ENCODE data around the gene NUPR1. TPM values are rescaled to one million over a fixed set of nuclear protein-coding genes. Genes with fewer than 3 reads are reported as not detected.
"Not testable (repeated sequence)": the region's sequence is repeated elsewhere in the genome, so short reads cannot be mapped to it uniquely, and the experiment has no call there.

Gene NUPR1
- total RNA-seq, 1 experiment from 2014 or later, result 1.1 TPM

DNA sequence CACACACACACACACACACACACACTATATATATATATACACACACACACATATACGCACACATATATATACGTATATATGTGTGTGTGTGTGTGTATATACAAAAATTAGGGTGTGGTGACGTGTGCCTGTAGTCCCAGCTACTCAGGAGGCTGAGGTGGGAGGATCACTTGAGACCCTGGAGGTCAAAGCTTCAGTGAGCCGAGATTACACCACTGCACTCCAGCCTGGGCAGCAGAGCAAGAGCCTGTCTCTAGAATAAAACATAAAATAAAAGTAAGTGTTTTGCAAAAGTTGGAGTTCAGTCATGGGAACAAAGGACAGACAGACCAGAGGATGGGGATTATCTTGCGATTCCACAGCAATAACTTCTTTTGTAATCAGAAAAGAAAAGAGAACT is 10.8 kb downstream of the NUPR1 start:
- DNase-seq (ENCODE audit: extremely low read depth, low read depth), result no peak

- DNase-seq (ENCODE audit: extremely low read depth, low read depth), result not testable (repeated sequence)
Measured at GRCh38 chr16:28527100-28527785, 11.5 kb downstream of the NUPR1 start.

- DNase-seq (ENCODE audit: extremely low read depth, low read depth), result no peak
Measured at GRCh38 chr16:28526201-28527099, 12.3 kb downstream of the NUPR1 start.

GRCh38 chr16:28524681-28525171 is 14.0 kb downstream of the NUPR1 start:
- no peak for DNase-seq (ENCODE audit: extremely low read depth, low read depth)

- DNase-seq (ENCODE audit: extremely low read depth, low read depth), result no peak
Measured at GRCh38 chr16:28522792-28523191, 16.0 kb downstream of the NUPR1 start.

- DNase-seq (ENCODE audit: extremely low read depth, low read depth), result no peak
Measured at GRCh38 chr16:28521436-28521835, 17.3 kb downstream of the NUPR1 start.

GRCh38 chr16:28520672-28521071 is 18.1 kb downstream of the NUPR1 start:
- no peak for DNase-seq (ENCODE audit: extremely low read depth, low read depth)

GRCh38 chr16:28514246-28514645 is 24.5 kb downstream of the NUPR1 start:
- no peak for DNase-seq (ENCODE audit: extremely low read depth, low read depth)

GRCh38 chr16:28513484-28514181 is 25.1 kb downstream of the NUPR1 start:
- no peak for DNase-seq (ENCODE audit: extremely low read depth, low read depth)

DNA sequence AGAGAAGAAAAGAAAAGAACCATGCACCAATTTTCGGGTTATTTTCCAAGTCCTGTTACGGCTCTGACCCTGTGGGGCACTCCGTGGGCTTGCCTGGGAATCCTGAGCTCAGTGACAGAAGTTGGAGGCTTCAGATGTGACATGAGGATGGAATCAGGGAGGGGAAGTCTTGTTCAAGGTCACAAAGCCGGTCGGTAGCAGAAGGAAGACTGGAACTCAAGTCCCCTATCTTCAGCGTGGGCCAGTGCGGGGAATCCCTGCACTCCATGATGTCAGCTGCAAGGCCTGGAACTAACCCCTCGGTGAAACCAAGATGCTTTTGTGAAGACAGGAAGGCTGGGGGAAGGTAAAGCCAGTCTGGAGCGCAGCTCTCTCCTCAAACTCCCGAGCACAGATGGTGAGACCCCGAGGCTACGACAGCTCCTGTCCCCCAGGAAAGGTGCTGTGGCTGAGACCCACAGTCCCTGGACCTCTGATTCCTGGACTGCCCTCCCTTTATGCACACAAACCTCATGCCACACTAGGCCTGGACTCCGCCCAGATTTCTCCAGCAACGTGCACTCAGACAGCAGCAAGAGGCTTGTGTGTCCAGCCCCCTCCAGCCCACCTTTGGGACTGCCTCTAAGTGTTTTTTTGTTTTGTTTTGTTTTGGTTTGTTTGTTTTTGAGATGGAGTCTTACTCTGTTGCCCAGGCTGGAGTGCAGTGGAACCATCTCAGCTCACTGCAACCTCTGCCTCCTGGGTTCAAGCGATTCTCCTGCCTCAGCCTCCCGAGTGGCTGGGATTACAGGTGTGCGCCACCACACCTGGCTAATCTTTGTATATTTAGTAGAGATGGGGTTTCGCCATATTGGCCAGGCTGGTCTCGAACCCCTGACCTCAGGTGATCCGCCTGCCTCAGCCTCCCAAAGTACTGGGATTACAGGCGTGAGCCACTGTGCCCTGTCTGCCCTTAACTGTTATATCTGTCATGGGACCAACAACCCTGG is 26.7 kb downstream of the NUPR1 start:
- DNase-seq (ENCODE audit: extremely low read depth, low read depth), result no peak

DNA sequence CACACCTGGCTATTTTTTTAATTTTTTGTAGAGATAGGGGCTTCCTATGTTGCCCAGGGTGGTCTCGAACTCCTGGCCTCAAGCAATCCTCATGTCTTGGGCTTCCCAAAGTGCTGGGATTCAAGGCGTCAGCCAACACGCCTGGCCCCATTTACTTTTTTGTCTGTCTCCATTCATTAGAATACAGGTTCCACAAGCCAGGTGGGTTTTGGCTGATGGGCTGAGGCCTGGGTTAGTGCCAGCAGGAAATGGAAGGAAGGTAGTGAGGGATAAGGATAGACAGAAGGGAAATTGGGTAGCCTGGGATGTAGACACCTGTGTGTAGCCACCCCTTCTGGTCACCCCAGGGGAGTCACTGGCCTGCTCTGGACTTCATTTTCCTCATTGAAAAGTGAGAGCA is 27.7 kb downstream of the NUPR1 start:
- no peak for DNase-seq (ENCODE audit: extremely low read depth, low read depth)

DNA sequence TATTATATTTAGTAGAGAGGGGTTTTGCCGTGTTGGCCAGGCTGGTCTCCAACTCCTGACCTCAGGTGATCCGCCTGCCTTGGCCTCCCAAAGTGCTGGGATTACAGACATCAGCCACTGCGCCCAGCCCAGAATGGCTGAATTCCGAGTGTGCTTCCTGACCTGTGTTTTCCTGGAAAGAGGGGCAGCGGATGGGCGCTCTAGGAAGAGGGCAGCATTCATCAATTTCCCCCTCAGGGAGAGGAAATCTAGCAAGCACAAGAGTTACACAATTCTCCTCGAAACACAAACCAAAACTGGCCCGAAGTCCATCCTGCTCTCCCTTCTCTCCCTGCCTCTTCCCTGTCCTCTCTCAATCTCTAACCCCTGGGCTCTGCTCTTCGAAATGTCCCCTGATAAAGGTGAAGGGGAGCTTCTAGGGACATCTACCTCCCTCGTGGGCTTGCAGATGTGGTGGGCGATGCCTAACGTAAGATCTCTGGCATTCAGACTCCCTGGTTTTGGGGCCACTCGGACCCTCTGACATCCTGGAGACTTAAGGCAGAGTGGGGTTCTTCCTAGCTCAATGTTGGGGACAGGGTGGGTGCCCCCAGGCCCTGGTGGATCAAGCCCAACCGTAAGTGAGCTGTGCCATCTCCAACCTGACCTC is 33.2 kb downstream of the NUPR1 start:
- no peak for DNase-seq (ENCODE audit: extremely low read depth, low read depth)

DNA sequence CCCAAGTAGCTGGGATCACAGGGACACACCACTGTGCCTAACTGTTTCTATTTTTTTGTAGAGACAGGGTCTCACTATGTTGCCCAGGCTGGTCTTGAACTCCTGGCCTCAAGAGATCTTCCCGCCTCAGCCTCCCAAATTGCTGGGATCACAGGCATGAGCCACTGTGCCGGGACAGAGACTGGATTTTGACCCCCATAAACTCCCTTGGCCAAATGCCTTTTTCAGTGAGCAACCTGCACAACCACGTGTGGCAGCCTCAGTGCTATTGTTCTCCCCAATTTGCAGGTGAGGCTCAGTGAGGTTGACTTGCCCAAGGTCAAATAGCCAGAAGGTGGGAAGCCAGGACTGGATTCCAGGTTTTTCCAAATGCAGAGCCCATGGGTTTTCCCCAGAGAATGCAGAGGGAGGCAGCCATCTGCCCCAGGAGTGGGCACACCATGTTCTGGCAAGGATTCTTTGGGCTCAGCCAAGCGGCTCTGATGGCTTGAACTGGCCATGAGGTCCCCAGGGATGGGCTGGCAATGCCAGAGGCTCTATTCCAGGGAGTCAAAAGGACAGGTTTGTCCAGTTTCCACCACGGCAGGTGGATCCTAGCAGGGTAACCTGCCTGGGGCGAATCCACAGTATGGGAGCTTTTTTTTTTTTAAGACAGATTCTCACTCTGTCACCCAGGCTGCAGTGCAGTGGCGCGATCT is 33.9 kb downstream of the NUPR1 start:
- DNase-seq (ENCODE audit: extremely low read depth, low read depth), result no peak

- DNase-seq (ENCODE audit: extremely low read depth, low read depth), result no peak
Measured at GRCh38 chr16:28503470-28504259, 35.1 kb downstream of the NUPR1 start.

DNA sequence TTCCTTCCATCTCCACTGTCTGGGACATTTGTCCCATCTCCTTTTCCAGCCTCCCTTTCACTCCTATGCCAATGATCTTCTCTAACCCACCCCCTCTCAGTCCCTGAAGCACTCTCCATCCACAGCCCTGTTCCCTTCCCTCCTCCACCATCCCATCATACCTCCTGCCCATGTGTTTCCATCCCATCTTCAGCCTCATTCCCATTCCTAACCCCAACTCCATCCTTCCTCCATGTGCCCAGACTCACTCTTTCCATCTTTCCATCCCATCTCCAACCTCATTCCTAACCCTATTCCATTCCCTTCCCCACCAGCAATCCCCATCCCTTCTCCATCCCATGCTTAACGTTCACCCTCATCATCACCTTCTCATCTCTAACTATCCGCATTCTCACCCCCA is 36.5 kb downstream of the NUPR1 start:
- no peak for DNase-seq (ENCODE audit: extremely low read depth, low read depth)

- no peak for DNase-seq (ENCODE audit: extremely low read depth, low read depth)
Measured at GRCh38 chr16:28501258-28502232, 37.2 kb downstream of the NUPR1 start.
